ENCODE results near the gene RNF212.
A peak's percentile ranks its signal among the peaks of the same experiment; 100 is the strongest.

RNF212 gene

GRCh38 chr4:1033840-1034551, 79.4 kb downstream of the RNF212 start:
- peak; percentile 89 for DNase-seq

GRCh38 chr4:1032861-1033260, 80.5 kb downstream of the RNF212 start:
- no peak for DNase-seq

- no peak for DNase-seq
These were observed 81.2 kb downstream of the RNF212 start for GRCh38 chr4:1031956-1032795.

- DNase-seq: no peak
These were observed 82.0 kb downstream of the RNF212 start for GRCh38 chr4:1031346-1031745.

GRCh38 chr4:1030559-1030958, 82.8 kb downstream of the RNF212 start:
- no peak for DNase-seq

- DNase-seq: no peak
These were observed 83.3 kb downstream of the RNF212 start for GRCh38 chr4:1030031-1030430.

GRCh38 chr4:1029529-1029928, 83.8 kb downstream of the RNF212 start:
- DNase-seq: no peak

- no peak for DNase-seq
These were observed 84.7 kb downstream of the RNF212 start for GRCh38 chr4:1028574-1029220.

- DNase-seq: no peak
These were observed 85.5 kb downstream of the RNF212 start for GRCh38 chr4:1027915-1028238.

GRCh38 chr4:1027219-1027914, 86.0 kb downstream of the RNF212 start:
- no peak for DNase-seq

GRCh38 chr4:1026115-1026514, 87.2 kb downstream of the RNF212 start:
- no peak for DNase-seq

- DNase-seq: no peak
These were observed 88.3 kb downstream of the RNF212 start for GRCh38 chr4:1024882-1025545.

- DNase-seq: no peak
These were observed 89.2 kb downstream of the RNF212 start for GRCh38 chr4:1023895-1024740.

GRCh38 chr4:1023075-1023640, 90.2 kb downstream of the RNF212 start:
- no peak for DNase-seq

GRCh38 chr4:1022739-1023066, 90.7 kb downstream of the RNF212 start:
- no peak for DNase-seq

- DNase-seq: no peak
These were observed 91.2 kb downstream of the RNF212 start for GRCh38 chr4:1022051-1022738.

All from right forelimb (tissue), 1 donor.